Measurements from ENCODE around the gene PDGFRB. TPM values are rescaled to one million over a fixed set of nuclear protein-coding genes. Genes with fewer than 3 reads are reported as not detected.

The PDGFRB gene
- total and polyA plus RNA-seq, 5 experiments from 2014 or later: 0.31 to 0.57 (median 0.48) TPM; not detected in 1

DNA sequence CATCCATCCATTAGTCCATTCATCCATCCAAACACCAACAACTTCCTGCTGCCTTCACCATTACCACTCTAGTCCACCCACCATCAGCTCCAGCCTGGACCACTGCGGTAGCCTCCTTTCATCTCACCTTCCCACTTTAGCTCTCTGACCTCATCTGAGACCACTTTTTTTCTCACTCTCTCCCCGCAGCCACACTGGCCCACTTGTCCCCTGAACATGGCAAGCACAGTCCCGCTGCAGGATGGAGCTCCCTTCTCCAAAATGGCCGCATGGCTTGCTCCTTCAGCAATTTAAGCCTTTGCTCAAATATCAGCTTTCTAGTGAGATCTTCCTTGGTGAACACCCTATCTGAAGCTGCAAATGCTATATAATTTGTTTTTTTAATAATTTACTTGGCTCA, 80.4 kb downstream of the PDGFRB start:
- Mint-ChIP-seq H3K4me3 (no peak overlapping the region), H3K27ac (no peak overlapping the region), H3K4me1 (peaks cover 0 to 1% (median 0%) of the 10 kb centered on the region in 4 donors), H3K27me3 (peaks cover 0 to 7% (median 3%) of the 10 kb centered on the region in 5 donors), H3K36me3 (no peaks in the 10 kb centered on the region), H3K9me3 (no peaks in the 10 kb centered on the region)
- POLR2A ChIA-PET: no interaction called here
- DNase-seq: peak in 1 of 10 donors; percentile 8
- no peak for ATAC-seq

DNA sequence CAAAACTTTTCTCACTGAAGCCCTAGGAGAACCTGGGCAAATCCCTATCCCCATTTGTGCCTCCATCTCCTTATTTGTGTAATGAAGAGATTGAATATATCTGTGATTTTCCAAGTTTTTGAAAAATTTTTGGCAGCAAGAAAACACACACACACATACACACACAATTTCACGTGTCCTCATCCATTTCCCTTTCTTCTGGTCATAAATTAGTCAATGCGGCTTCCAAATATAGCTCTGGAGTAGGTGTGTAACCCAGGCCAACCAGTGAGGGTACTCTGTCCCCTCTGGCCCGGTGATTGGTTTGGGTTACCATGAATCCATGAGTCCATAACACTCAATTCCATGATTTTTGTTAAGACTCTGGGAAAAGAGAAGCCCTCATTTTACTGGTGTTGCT, 82.0 kb downstream of the PDGFRB start:
- Mint-ChIP-seq H3K4me1 (no peaks in the 10 kb centered on the region), H3K27me3 (peaks cover 0 to 6% (median 0%) of the 10 kb centered on the region in 5 donors), H3K36me3 (no peaks in the 10 kb centered on the region), H3K9me3 (no peaks in the 10 kb centered on the region), H3K4me3 (no peak overlapping the region), H3K27ac (no peak overlapping the region)
- no peak for DNase-seq
- ATAC-seq: no peak
- POLR2A ChIA-PET: no interaction called here

DNA sequence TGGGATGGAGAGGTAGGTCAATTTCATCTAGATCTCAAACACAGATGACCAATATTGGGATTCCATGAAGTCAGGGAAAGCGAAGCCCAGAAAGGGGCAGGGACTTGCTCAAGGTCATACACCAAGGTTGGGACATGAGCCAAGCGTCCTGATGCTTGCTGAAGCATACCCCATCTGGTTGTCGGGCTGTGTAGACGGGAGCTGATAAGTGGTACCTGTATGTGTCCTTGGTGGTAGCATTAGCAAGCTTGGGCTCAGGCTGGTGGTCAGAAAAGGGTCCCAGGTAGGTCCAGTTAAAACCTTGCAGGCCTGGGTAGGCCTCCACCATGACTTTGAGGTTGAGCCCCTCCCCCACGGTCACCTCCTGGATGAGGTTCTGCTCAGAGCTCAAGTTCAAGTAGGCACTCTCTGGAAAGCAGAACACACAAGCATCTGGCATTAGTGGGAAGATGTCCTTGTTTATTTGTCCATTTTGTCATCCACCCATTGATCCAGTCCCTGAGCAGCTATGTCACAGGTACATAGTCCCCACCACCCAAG, 82.5 kb downstream of the PDGFRB start:
- Mint-ChIP-seq H3K9me3 (no peaks in the 10 kb centered on the region), H3K4me1 (no peaks in the 10 kb centered on the region), H3K27me3 (peaks cover 0 to under 1% (median 0%) of the 10 kb centered on the region in 5 donors), H3K27ac (no peak overlapping the region), H3K36me3 (no peaks in the 10 kb centered on the region), H3K4me3 (no peak overlapping the region)
- POLR2A ChIA-PET: interaction anchor here (0.6 kb wide), 1 partner anchor 1461 kb away, joined by 4 read pairs; no protein-coding TSS in a partner anchor
- DNase-seq (no peak), ATAC-seq (no peak)

DNA sequence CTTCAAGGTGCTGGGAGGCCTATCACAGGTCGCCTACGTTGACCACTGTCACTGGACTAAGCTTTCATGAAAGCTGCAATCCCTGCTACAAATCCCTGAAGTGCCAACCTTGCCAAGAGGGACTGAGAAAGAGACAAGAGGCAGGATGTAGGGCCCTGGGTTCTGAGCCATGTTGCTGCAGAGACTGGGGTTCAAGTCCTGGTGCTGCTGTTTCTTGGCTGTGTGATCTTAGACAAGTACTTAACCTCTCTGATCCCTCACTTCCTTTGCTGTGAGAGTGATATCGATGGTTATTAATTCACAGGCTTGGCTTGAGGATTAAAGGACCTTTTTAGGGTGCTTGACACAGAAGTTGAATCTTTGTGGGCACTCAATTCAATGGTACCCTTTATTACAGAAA, 84.8 kb downstream of the PDGFRB start:
- Mint-ChIP-seq H3K27me3 (peaks cover 0 to 3% (median 0%) of the 10 kb centered on the region in 5 donors), H3K36me3 (no peaks in the 10 kb centered on the region)
- ATAC-seq: no peak

DNA sequence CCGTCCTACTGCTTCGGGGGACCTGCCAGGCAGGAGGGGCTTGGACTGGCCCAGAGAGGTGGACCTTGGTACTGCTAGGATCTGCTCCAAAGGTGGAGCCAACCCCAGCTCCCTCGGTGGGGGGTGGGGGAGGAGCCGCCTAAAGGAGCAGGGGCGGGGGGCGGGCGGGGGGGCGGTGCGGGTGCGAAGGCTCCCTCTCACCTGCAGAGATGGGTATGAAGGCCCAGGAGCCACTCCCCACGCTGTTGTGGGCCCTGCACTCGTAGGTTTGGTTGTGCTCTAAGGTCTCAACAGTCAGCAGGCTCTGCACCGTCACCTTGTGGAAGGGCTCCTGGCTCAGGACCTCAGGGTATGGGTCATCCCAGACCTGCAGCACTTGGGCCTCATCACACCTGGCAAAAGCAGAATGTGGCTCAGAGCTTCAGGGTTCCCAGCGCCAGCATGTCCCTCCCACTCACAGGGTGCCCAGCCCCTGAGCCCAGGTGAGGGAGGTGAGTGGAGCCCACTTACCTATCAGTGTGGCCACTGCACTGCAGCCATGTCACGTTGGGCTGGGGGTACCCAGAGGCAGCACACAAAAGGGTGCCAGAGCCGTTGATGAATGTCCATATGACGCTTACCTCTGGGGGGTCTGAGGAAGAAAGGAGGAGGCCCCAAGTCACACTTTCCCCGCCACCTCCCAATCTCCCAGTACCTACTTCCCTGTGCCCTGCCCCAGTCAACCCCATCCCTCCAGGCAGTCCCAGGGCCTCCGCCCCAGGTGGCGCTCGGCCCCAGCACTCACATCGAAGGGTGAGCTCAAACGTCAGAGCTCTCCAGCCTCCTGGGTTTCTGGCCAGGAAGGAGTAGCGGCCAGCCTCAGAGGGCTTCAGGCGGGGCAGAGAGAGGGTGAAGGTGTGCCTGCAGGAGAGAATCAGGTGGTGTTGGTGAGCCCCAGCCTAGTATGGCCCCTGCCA, 85.7 kb downstream of the PDGFRB start:
- Mint-ChIP-seq H3K36me3 (no peaks in the 10 kb centered on the region), H3K4me3 (no peak overlapping the region), H3K27ac (no peak overlapping the region), H3K9me3 (no peaks in the 10 kb centered on the region), H3K27me3 (peaks cover 0 to 3% (median 0%) of the 10 kb centered on the region in 5 donors), H3K4me1 (peaks cover 0 to 13% (median 1%) of the 10 kb centered on the region in 4 donors)
- ATAC-seq (no peak), DNase-seq (peak in 1 of 10 donors; percentile 41)
- POLR2A ChIA-PET: no interaction called here

More for the DNA sequence above, 84.8 kb downstream of the PDGFRB start:
- no peaks in the 10 kb centered on the region for H3K9me3 Mint-ChIP-seq
- DNase-seq: no peak
- POLR2A ChIA-PET: interaction anchor here (0.6 kb wide), 1 partner anchor 16 kb away, joined by 6 read pairs; no protein-coding TSS in a partner anchor
- peak overlapping the region in 1 of 10 donors; percentile 66 for H3K27ac Mint-ChIP-seq
- H3K4me3 Mint-ChIP-seq: no peak overlapping the region
- peaks cover 0 to 13% (median 1%) of the 10 kb centered on the region in 4 donors for H3K4me1 Mint-ChIP-seq

DNA sequence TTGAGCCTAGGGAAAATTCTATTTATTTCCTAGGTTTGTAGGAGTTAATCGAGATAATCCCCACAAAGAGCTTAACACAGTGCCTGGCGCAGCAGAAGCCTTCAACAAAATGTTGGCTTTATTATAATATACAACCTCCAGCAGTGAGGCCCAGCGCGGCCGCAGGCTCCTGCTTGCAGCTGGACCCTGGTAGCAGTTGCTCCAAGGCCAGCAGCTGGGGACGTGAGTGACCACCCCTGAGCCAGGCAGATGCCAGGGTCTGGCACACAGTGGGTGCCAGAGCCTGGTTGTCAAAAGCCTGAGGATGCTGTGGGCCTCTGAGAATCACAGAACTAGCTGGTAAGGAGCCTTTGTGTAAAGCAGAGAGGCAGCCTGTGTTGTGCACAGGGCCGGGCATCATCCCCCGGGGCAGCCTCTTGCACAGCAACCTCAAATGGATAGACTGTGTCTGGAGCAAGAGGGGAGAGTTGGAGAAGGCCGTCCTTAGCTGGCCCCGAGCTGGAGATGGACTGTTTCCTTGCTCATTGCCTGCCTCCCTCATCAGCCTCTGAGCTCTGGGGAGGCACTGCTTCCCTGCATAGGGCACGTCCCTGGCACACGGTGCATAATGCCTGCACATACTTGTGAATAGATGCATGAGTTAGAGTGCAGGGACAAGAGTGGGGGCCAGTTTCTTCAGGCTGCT, 86.5 kb downstream of the PDGFRB start:
- DNase-seq (peak in 1 of 10 donors; percentile 15), ATAC-seq (no peak)
- H3K4me3 Mint-ChIP-seq: no peak overlapping the region
- H3K9me3 Mint-ChIP-seq: no peaks in the 10 kb centered on the region
- peaks cover 0 to 13% (median 1%) of the 10 kb centered on the region in 4 donors for H3K4me1 Mint-ChIP-seq
- POLR2A ChIA-PET: no interaction called here
- no peak overlapping the region for H3K27ac Mint-ChIP-seq
- H3K36me3 Mint-ChIP-seq: no peaks in the 10 kb centered on the region
- peaks cover 0 to 3% (median 0%) of the 10 kb centered on the region in 5 donors for H3K27me3 Mint-ChIP-seq

DNA sequence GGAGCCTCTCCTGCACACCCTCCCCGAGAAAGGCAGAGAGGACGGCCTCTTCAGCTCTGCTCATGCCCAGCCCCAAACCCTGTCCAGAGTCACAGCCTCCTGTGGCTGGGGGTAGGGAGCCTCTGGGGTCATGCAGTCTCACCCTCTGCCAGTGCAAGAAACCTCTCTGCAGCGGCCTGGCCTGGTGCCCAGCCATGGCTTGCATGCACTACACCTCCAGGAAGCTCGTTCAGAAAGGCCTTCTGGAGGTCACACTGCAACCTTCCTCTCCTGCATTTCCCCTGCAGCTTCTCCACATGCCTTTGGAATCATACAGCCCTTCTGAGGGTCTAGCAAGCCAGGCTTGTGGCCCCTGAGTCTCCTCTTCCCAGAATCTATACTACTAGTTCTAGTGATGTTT, 87.2 kb downstream of the PDGFRB start:
- POLR2A ChIA-PET: no interaction called here
- ATAC-seq: no peak
- peaks cover 0 to 13% (median 1%) of the 10 kb centered on the region in 4 donors for H3K4me1 Mint-ChIP-seq
- H3K27ac Mint-ChIP-seq: no peak overlapping the region
- no peak overlapping the region for H3K4me3 Mint-ChIP-seq
- no peaks in the 10 kb centered on the region for H3K9me3 Mint-ChIP-seq
- H3K36me3 Mint-ChIP-seq: no peaks in the 10 kb centered on the region
- DNase-seq: peak in 1 of 10 donors; percentile 21
- H3K27me3 Mint-ChIP-seq: peaks cover 0 to 3% (median 0%) of the 10 kb centered on the region in 5 donors

DNA sequence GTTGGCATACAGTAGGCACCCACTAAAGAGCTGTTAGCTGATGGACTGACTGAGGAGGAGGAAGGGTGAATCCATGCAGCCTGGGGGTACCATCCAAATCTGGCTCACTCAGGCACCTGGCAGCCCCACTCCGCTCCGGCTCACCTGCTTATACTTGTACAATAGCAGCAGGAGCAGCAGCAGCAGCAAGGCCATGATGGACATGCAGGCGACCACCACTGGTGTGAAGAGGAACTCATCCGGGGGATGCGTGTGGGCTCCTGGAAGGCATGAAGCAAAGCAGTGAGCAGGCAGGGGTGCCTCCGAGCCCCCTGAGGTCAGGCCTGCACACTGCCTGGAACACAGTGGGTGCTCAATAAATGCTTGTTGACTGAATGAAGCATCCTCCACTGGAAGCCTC, 87.6 kb downstream of the PDGFRB start:
- Mint-ChIP-seq H3K27ac (peak overlapping the region in 1 of 10 donors; percentile 47), H3K9me3 (no peaks in the 10 kb centered on the region), H3K4me3 (no peak overlapping the region), H3K27me3 (peaks cover 0 to 3% (median 0%) of the 10 kb centered on the region in 5 donors), H3K36me3 (no peaks in the 10 kb centered on the region), H3K4me1 (peaks cover 0 to 13% (median 1%) of the 10 kb centered on the region in 4 donors)
- peak in 1 of 10 donors; percentile 53 for DNase-seq
- no peak for ATAC-seq
- POLR2A ChIA-PET: no interaction called here

DNA sequence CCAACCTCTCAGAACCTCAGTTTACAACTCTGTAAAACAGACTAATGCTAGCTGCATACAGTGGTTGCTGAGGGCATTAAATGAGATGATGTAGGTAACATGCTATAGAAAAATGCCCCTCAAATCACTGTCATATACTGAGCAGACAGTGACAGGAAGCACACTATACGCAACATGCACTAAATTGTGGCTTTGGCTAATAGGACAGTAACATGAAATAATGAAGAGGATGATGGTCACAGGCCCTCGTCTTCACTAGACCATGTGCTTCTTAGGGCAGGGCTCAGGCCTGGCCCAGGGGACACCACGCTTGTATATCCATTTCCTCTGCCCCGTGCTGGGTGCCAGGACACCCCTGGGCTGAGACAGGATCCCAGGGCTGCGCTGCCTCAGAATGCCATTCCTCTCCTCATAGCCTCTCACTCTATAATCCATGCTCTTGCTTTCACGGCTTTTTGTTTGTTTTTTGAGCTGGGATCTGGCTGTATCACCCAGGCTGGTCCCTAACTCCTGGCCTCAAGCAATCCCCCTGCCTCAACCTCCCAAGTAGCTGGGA, 88.2 kb downstream of the PDGFRB start:
- H3K9me3 Mint-ChIP-seq: no peaks in the 10 kb centered on the region
- peaks cover 0 to 13% (median 1%) of the 10 kb centered on the region in 4 donors for H3K4me1 Mint-ChIP-seq
- no peaks in the 10 kb centered on the region for H3K36me3 Mint-ChIP-seq
- H3K27ac Mint-ChIP-seq: peak overlapping the region in 2 of 10 donors; percentile 47 to 76
- POLR2A ChIA-PET: no interaction called here
- H3K27me3 Mint-ChIP-seq: peaks cover 0 to 3% (median 0%) of the 10 kb centered on the region in 5 donors
- DNase-seq: no peak
- ATAC-seq: no peak
- H3K4me3 Mint-ChIP-seq: no peak overlapping the region

DNA sequence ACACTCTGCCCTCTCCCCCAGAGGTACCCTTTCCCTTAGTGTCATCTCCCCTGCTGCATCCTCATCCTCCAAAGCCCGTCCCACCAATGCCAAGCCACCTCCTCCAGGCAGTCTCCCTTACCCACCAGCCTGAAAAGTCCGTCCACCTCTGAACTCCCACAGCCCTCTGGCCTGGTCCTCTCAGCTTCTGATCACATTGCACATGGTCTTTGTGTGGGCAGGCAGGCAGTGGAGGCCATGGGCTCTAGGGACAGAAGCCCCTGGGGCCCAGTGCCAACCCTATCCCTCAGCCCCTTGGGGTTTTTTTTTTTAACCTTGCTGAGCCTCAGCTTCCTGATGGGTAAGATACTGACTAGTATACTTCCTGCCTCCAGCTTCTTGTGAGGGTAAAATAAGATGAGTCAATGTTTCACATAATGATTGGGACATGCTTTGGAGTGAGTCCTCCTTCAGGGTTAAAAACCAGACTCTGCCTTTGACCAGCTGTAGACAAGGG, 88.7 kb downstream of the PDGFRB start:
- H3K4me3 Mint-ChIP-seq: no peak overlapping the region
- no peaks in the 10 kb centered on the region for H3K36me3 Mint-ChIP-seq
- ATAC-seq (no peak), DNase-seq (peak in 1 of 10 donors; percentile 19)
- H3K4me1 Mint-ChIP-seq: peaks cover 0 to 13% (median 1%) of the 10 kb centered on the region in 4 donors
- H3K9me3 Mint-ChIP-seq: no peaks in the 10 kb centered on the region
- peak overlapping the region in 1 of 10 donors; percentile 76 for H3K27ac Mint-ChIP-seq
- POLR2A ChIA-PET: no interaction called here
- H3K27me3 Mint-ChIP-seq: peaks cover 0 to 3% (median 0%) of the 10 kb centered on the region in 5 donors

DNA sequence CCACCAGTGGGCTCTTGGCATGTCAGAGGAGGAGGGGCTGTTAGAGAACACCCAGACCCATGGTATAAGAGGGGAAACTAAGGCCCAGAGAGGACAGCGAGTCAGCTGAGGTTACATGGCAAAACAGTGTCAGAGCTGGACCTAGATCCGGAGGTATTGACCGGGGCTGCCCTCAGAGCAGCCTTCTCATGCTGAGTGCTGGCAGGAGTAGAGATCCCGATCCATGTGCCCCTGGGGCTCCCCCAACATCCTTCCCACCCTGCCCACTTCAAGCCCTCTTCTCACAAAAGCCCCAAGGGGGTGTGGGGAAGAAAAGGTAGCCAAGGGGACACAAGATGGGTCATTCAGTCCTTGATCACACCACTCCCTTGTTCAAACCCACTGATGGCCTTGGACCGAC, 89.2 kb downstream of the PDGFRB start:
- POLR2A ChIA-PET: no interaction called here
- Mint-ChIP-seq H3K4me1 (peaks cover 0 to 13% (median 1%) of the 10 kb centered on the region in 4 donors), H3K36me3 (no peaks in the 10 kb centered on the region), H3K27ac (peak overlapping the region in 1 of 10 donors; percentile 76), H3K4me3 (no peak overlapping the region), H3K9me3 (no peaks in the 10 kb centered on the region), H3K27me3 (peaks cover 0 to 3% (median 0%) of the 10 kb centered on the region in 5 donors)
- ATAC-seq (no peak), DNase-seq (peak in 1 of 10 donors; percentile 32)

DNA sequence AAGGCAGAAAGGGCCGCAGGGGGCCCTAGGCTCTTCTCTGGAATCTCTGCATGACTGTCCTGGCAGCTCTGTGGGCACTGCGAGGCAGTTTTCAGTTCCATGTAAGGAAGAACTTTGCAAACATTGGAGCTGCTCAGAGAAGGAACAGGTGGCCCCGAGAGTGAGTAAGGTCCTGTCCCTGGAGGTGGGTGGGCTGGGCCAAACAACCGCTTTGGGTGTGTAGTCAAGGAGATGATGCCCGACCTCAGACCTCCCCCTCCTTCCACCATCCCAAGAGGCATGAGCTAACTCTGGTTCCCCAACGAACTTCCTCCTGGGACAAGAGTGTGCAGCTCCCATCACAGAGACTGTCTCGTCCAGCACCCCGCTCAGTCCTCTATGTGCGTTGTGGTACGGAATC, 89.8 kb downstream of the PDGFRB start:
- POLR2A ChIA-PET: no interaction called here
- Mint-ChIP-seq H3K36me3 (no peaks in the 10 kb centered on the region), H3K27me3 (peaks cover 0 to 3% (median 0%) of the 10 kb centered on the region in 5 donors), H3K9me3 (no peaks in the 10 kb centered on the region), H3K4me1 (peaks cover 0 to 13% (median 1%) of the 10 kb centered on the region in 4 donors), H3K27ac (no peak overlapping the region), H3K4me3 (no peak overlapping the region)
- ATAC-seq (no peak), DNase-seq (peak in 1 of 10 donors; percentile 45)
